ENCODE results near the gene CREM.

The CREM gene

DNA sequence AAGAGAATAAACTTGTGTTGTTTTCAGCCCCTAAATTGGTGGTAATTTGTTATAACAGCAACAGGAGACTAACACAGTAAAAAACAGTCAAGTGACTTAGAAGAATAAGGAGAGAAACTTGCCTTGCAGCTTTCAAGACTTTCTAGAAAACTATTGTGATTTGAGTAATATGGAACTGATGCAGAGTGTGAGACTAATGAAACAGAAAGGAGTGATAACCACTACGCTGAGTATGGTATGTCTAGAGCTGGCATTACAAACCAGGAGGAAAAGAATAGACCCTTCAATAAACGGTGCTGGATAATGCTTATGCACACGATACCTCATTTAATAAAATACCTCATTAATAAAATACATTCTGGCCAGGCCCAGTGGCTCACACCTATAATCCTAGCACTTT, 99.9 kb downstream of the CREM start:
- DNase-seq (ENCODE audit: low read depth), result no peak
- TF ChIP-seq POLR2A (IDR thresholded peaks at IDR 0.05; ENCODE audit: extremely low read depth, insufficient read length), result no peak
- TF ChIP-seq, protein P1, sequence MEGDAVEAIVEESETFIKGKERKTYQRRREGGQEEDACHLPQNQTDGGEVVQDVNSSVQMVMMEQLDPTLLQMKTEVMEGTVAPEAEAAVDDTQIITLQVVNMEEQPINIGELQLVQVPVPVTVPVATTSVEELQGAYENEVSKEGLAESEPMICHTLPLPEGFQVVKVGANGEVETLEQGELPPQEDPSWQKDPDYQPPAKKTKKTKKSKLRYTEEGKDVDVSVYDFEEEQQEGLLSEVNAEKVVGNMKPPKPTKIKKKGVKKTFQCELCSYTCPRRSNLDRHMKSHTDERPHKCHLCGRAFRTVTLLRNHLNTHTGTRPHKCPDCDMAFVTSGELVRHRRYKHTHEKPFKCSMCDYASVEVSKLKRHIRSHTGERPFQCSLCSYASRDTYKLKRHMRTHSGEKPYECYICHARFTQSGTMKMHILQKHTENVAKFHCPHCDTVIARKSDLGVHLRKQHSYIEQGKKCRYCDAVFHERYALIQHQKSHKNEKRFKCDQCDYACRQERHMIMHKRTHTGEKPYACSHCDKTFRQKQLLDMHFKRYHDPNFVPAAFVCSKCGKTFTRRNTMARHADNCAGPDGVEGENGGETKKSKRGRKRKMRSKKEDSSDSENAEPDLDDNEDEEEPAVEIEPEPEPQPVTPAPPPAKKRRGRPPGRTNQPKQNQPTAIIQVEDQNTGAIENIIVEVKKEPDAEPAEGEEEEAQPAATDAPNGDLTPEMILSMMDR (IDR thresholded peaks at IDR 0.05; ENCODE audit: low read depth, low read length), result no peak
- no peak for TF ChIP-seq MYC (IDR thresholded peaks at IDR 0.05; ENCODE audit: low read depth, low read length)
- TF ChIP-seq, protein P2, sequence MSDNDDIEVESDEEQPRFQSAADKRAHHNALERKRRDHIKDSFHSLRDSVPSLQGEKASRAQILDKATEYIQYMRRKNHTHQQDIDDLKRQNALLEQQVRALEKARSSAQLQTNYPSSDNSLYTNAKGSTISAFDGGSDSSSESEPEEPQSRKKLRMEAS (IDR thresholded peaks at IDR 0.05; ENCODE audit: low read depth, low read length), result no peak
- H3K4me3 ChIP-seq (ENCODE audit: low read depth, low read length), result no peak overlapping the region

DNA sequence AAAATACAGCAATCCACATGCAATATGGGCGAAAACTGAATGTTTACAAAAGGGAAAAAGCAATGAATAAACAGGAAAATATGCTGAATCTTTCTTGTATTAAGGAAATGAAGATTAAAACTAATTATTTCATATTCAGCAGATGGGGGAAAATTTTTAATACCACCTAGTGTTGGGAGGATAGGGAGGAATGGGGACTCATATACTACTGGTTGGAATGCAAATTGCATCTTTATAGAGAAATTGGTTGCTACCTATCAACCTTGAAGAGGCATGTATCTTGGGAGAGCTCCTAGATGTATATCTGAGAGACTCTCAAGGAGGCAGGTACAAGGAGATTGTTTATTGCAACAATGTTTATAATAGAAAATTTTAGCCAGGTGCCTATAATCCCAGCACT, 101.4 kb downstream of the CREM start:
- H3K4me3 ChIP-seq (ENCODE audit: low read depth, low read length), result no peak overlapping the region
- no peak for DNase-seq (ENCODE audit: low read depth)
- TF ChIP-seq, protein P2 (IDR thresholded peaks at IDR 0.05; ENCODE audit: low read depth, low read length), result no peak
- TF ChIP-seq, protein P1 (IDR thresholded peaks at IDR 0.05; ENCODE audit: low read depth, low read length), result no peak
- TF ChIP-seq MYC (IDR thresholded peaks at IDR 0.05; ENCODE audit: low read depth, low read length), result no peak

DNA sequence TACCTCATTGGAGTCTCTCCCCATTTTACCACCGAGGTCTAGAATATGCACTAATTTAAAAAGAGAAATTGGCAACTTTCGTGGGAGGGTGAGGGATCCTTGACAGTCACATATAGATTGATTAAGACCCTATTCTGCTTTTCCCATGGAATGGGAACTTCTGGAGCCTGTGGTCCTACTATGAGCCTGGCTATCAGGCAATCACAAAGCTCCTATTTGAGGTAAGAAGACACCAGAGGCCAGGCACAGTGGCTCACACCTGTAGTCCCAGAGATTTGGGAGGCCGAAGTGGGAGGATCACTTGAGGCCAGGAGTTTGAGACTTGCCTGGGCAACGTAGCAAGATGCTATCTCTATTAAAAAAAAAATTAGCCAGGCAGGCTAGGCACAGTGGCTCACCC, 105.0 kb downstream of the CREM start:
- H3K4me3 ChIP-seq (ENCODE audit: low read depth, low read length), result no peak overlapping the region
- no peak for TF ChIP-seq POLR2A (IDR thresholded peaks at IDR 0.05; ENCODE audit: extremely low read depth, insufficient read length)
- TF ChIP-seq, protein P2 (IDR thresholded peaks at IDR 0.05; ENCODE audit: low read depth, low read length), result no peak
- TF ChIP-seq, protein P1 (IDR thresholded peaks at IDR 0.05; ENCODE audit: low read depth, low read length), result no peak
- no peak for TF ChIP-seq MYC (IDR thresholded peaks at IDR 0.05; ENCODE audit: low read depth, low read length)
- DNase-seq (ENCODE audit: low read depth), result no peak

DNA sequence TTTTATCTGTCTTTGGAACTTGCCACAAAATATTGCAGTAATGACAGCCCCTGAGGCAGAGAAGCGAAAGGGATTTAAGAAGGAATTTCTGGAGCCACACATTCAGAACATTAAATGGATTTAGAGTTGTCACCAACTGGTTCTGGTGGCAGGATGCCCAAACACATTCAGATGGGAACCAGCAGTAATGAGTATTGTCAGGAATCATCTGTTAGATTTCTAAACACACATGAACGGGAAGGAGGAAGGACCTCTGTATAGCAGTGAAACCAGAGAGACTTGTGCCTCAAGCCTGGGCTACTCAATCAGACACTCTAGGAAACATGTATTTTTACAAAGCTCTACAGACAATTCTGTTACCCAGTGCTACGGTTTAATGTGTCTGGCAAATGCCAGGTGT, 105.9 kb downstream of the CREM start:
- no peak for DNase-seq (ENCODE audit: low read depth)
- no peak overlapping the region for H3K4me3 ChIP-seq (ENCODE audit: low read depth, low read length)
- no peak for TF ChIP-seq POLR2A (IDR thresholded peaks at IDR 0.05; ENCODE audit: extremely low read depth, insufficient read length)
- no peak for TF ChIP-seq MYC (IDR thresholded peaks at IDR 0.05; ENCODE audit: low read depth, low read length)
- TF ChIP-seq, protein P2 (IDR thresholded peaks at IDR 0.05; ENCODE audit: low read depth, low read length), result no peak
- TF ChIP-seq, protein P1 (IDR thresholded peaks at IDR 0.05; ENCODE audit: low read depth, low read length), result no peak

DNA sequence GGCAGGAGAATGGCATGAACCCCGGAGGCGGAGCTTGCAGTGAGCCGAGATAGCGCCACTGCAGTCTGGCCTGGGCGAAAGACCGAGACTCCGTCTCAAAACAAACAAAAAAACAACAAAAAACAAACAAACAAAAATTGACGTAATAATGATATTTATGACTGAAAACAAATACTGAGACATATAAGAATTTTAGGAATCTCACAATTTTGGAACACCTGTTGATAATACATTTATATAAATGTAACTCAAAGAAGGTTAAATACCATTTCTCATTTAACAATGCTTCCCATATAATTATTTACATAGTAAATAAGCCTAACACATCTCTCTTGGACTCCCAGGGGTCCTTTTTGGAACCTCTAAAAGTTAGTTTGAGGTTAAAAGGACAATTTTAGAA, 107.4 kb downstream of the CREM start:
- DNase-seq (ENCODE audit: low read depth), result no peak
- no peak overlapping the region for H3K4me3 ChIP-seq (ENCODE audit: low read depth, low read length)
- TF ChIP-seq, protein P2 (IDR thresholded peaks at IDR 0.05; ENCODE audit: low read depth, low read length), result no peak
- TF ChIP-seq, protein P1 (IDR thresholded peaks at IDR 0.05; ENCODE audit: low read depth, low read length), result no peak
- TF ChIP-seq POLR2A (IDR thresholded peaks at IDR 0.05; ENCODE audit: extremely low read depth, insufficient read length) (no peak), MYC (IDR thresholded peaks at IDR 0.05; ENCODE audit: low read depth, low read length) (no peak)

DNA sequence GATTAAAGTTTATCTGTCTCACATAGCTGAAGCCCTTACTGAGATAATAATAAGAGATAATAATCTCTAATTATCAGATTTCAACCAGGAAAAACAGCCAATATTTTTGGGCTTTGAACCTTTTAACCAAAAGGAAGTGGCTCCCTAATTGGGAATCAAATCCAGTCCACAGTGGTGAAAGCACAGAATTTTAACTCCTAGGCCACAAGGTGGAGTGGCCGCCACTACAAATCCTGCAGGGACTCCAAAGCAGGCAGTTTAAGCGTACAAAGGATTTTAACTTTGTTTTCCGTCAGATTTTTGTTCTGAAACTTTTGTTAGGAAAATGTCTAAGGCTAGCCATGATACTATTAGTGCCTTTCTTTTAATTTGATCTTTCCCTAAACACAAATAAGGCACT, 110.1 kb downstream of the CREM start:
- no peak for DNase-seq (ENCODE audit: low read depth)
- TF ChIP-seq, protein P1 (IDR thresholded peaks at IDR 0.05; ENCODE audit: low read depth, low read length), result no peak
- H3K4me3 ChIP-seq (ENCODE audit: low read depth, low read length), result no peak overlapping the region

Measured in NB4 (cell line).